Neural progenitor cell (in vitro differentiated cells): ENCODE results near the gene CHST5.

Experiments
- EZH2 ChIP-seq: fragments of 200-600 bp; sonication (generic); IDR thresholded peaks from 2 replicates; pipeline ENCODE4 v1.6.1; 2017; ENCODE audit warnings: antibody characterized with exemption, mild to moderate bottlenecking, moderate library complexity
- EZH2phosphoT487 ChIP-seq: fragments of 200-600 bp; sonication (generic); IDR thresholded peaks from 2 replicates; pipeline ENCODE4 v1.6.1; 2017; ENCODE audit warnings: antibody characterized with exemption
- TF ChIP-seq, protein P1 (sequence below): fragments of 200-600 bp; sonication (generic); IDR thresholded peaks from 2 replicates; pipeline ENCODE4 v1.5.1; 2017; ENCODE audit warnings: antibody characterized with exemption, mild to moderate bottlenecking

DNA sequence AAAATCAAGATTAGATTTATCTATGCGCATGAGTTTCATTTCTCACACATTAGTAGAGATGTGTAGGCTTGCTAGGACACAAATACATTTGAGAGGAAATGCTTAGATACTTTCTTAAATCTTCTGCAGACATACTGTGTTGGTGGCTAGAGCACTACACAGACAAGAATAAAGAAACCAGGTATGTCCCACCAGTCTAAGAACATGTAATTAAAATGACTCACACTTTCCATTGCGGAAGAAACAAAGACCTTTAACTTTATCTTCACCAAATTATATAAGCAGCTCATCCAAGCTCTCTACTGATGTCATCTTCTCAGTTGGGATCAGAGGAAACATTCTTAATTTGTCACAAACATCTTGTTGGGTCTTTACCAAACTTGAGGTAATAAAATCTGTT lies 42.8 kb upstream of the CHST5 start:
- TF ChIP-seq, protein P1, sequence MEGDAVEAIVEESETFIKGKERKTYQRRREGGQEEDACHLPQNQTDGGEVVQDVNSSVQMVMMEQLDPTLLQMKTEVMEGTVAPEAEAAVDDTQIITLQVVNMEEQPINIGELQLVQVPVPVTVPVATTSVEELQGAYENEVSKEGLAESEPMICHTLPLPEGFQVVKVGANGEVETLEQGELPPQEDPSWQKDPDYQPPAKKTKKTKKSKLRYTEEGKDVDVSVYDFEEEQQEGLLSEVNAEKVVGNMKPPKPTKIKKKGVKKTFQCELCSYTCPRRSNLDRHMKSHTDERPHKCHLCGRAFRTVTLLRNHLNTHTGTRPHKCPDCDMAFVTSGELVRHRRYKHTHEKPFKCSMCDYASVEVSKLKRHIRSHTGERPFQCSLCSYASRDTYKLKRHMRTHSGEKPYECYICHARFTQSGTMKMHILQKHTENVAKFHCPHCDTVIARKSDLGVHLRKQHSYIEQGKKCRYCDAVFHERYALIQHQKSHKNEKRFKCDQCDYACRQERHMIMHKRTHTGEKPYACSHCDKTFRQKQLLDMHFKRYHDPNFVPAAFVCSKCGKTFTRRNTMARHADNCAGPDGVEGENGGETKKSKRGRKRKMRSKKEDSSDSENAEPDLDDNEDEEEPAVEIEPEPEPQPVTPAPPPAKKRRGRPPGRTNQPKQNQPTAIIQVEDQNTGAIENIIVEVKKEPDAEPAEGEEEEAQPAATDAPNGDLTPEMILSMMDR = no peak
- TF ChIP-seq EZH2 = no peak
- no peak for TF ChIP-seq EZH2phosphoT487
